PC-9 (cell line): Measurements from ENCODE around the gene C7orf57.

Experiments used
- EZH2 ChIP-seq: fragments of 200-600 bp; sonication (generic); IDR thresholded peaks from 2 replicates; pipeline ENCODE4 v1.8.0; 2017; ENCODE audit warnings: antibody characterized with exemption, low read depth
- TF ChIP-seq, protein P1 (sequence below): fragments of 200-600 bp; sonication (generic); conservative IDR thresholded peaks from 2 replicates; pipeline ENCODE4 v1.6.1; 2017; ENCODE audit warnings: mixed run types, antibody characterized with exemption, mild to moderate bottlenecking, moderate library complexity

DNA sequence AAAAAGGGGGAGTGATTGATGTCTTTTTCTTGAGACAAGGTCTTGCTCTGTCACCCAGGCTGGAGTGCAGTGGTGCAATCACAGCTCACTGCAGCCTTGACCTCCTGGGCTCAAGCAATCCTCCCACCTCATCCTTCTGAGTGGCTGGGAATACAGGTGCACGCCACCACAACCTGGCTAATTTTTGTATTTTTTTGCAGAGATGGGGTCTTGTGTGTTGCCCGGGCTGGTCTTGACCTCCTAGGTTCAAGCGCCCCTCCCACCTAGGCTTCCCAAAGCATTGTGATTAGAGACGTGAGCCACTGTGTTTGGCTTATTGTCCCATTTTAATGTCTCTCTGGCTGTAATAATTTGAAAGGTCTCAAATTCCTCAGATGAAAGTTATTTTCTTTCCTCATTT is 75.5 kb downstream of the C7orf57 start:
- TF ChIP-seq, protein P1, sequence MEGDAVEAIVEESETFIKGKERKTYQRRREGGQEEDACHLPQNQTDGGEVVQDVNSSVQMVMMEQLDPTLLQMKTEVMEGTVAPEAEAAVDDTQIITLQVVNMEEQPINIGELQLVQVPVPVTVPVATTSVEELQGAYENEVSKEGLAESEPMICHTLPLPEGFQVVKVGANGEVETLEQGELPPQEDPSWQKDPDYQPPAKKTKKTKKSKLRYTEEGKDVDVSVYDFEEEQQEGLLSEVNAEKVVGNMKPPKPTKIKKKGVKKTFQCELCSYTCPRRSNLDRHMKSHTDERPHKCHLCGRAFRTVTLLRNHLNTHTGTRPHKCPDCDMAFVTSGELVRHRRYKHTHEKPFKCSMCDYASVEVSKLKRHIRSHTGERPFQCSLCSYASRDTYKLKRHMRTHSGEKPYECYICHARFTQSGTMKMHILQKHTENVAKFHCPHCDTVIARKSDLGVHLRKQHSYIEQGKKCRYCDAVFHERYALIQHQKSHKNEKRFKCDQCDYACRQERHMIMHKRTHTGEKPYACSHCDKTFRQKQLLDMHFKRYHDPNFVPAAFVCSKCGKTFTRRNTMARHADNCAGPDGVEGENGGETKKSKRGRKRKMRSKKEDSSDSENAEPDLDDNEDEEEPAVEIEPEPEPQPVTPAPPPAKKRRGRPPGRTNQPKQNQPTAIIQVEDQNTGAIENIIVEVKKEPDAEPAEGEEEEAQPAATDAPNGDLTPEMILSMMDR, result no peak
- no peak for TF ChIP-seq EZH2
